Activated T-cell treated with anti-CD3 and anti-CD28 coated beads for 48 hours (primary cell): Measurements from ENCODE around the gene FZD1.
"Not testable (repeated sequence)": the region's sequence is repeated elsewhere in the genome, so short reads cannot be mapped to it uniquely, and the experiment has no call there.

ENCODE experiments used
- DNase-seq: peaks from one replicate; pipeline ENCODE4 v3.0.0-alpha.2; 2020; ENCODE audit warnings: low read depth

The FZD1 gene

GRCh38 chr7:91297939-91298338, 33.7 kb downstream of the FZD1 start:
- DNase-seq = no peak

DNA sequence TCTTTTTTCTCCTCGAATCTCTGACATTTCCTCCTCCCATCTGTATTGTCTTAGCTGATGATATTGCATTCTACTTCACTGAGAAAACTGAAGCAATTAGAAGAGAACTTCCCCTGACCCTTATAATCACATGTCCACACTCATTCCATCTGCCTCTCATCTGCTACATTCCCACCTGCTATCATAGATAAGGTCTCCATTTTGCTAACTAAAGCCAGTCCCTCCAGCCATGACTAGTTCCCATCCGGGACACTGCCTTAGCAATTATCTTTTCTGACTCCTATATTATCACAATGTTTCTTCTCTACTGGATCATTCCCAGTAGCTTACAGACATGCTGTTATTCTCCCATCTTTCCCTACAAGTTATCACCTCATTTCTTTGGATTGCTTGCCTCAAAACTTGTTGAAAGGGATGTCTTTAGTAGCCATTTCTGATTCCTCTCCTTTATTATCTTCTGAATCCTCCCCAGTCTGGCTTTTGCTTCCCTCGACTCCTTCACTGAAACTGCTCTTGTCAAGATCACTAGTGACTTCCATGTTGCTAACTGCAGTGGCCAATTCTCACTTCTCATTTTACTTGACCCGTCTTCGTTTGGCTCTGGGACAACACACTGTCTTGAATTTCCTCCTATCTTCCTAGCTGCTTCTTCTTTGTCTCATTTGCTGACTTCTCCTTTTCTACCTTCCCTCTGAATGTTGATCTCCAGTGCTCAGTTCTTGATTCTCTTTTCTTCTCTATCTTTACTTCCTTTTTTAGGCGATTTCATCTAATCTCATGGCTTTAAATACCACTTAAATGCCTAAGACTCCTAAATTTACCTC, 35.9 kb downstream of the FZD1 start:
- no peak for DNase-seq

GRCh38 chr7:91302794-91303193, 38.6 kb downstream of the FZD1 start:
- no peak for DNase-seq

DNA sequence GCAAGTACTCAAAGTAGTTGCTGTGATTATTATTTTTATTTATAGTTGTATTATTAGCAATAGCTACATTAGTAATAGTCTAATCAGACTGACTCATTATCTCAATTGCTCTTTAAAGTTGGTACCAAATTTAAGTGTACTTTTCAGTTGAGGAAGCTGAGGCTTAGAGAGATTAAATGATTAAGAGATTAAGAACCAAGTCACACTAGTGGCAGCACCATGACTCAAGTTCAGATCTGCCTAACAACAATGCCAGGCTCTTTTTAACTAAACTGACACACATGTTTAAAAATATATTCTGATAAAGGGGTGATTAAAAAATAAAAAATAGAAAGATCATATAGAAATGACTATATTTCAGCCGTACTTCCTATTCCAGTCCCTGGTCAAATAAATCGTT, 42.0 kb downstream of the FZD1 start:
- no peak for DNase-seq

DNA sequence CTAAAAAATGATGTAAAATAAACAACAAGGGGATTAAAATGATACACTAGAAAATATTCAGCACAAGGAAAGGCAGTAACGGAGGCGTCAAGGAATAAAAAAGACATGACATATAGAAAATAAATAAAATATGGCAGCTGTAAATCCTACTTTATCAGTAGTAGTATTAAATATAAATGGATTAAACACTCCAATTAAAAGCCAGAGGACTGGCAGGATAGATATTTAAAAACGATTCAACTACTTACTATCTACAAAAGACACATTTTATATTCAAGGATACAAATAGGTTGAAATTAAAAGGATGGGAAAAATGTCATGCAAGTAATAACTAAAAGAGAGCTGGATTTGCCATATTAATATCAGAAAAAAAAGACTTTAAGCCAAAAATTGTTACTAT, 43.2 kb downstream of the FZD1 start:
- DNase-seq = no peak

DNA sequence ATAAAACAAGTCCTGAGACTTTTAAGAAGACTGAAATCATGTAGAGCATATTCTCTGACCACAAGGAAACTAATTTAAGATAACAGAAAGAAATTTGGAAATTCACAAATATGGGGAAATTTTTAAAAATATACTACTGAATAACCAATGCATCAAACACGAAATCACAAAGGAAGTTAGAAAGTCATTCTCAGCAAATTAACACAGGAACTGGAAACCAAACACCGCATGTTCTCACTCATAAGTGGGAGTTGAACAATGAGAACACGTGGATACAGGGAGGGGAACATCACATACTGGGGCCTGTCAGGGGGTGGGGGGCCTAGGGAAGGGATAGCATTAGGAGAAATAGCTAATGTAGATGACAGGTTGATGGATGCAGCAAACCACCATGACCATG, 44.0 kb downstream of the FZD1 start:
- DNase-seq = not testable (repeated sequence)

DNA sequence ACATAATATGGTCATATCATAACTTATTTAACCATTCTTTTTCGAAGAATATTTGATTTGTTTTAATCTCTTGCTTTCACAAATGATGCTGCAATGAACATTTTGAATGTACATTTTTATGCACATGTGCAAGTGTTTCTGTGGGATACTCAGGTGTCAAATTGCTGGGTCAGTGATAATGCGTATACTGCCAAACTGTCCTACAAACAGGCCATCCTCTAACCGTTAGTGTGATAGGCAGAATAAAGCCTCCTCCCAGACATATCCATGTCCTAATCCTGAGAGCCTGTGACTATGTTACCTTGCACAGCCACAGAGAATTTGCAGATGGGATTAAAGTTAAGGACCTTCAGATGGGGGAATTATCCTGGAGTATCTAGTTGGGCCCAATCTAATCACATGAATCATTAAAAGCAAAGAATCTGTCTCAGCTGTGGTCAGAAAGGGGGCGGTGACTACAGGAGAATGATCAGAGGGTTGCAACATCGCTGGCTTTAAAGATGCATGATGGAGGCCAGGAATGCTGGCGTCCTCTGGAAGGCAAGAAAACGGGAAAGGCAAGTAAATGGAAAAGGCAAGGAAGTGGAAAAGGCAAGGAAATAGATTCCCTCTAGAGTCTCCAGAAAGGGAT, 46.7 kb downstream of the FZD1 start:
- DNase-seq = no peak

GRCh38 chr7:91311839-91312238, 47.6 kb downstream of the FZD1 start:
- no peak for DNase-seq

DNA sequence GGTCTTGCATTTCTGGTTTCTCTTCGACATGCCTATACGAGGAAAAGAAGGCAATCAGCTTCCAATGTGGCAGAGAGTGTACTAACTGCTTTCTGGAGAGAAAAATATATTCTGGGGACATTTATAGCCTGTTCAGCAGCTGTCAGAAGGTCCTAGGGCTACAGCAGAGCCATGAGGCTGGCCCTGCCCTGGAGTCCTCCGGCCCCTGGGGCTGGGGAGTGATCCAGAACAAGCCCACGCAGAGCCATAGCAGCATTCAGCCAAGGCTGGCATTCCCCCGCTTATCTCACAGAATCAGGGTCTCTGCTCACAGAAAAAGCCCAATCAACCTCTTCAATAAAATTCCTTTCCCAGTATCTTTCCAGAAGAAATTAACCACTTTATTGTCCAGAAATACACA, 48.9 kb downstream of the FZD1 start:
- no peak for DNase-seq

DNA sequence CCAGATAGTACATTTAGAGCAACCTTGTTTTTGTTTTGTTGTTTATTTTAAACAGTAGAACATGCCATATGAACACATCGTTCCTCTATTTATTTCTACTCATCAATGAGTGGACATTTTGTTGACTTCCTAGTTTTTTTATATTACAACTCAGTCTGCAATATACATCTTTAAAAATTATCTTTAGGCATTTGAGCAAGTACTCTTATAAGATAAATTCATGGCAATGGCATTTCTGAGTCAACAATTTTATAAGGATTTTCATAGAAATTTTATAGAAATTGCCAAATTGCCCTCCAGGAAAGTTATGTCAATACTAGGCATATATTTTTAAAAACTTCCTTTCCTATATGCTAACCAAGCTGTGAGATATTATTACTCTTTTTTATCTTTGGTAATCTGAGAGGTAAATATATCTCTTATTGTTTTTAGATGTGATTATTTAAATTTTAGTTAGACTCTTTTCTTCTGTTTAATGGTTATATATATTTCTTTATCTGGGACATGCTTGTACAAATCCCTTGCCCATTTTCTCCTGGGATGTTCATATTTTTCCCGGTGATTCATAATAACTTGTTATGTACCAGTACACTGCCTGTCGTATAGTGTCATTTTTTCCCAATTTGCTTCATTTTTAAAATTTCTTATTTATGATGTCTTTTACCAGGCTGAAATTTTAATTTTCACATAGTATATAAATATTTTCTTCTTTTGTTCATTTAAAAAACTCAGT, 50.5 kb downstream of the FZD1 start:
- no peak for DNase-seq

GRCh38 chr7:91316426-91316825, 52.2 kb downstream of the FZD1 start:
- no peak for DNase-seq

- DNase-seq = no peak
These were observed 55.1 kb downstream of the FZD1 start for GRCh38 chr7:91319351-91319750.

DNA sequence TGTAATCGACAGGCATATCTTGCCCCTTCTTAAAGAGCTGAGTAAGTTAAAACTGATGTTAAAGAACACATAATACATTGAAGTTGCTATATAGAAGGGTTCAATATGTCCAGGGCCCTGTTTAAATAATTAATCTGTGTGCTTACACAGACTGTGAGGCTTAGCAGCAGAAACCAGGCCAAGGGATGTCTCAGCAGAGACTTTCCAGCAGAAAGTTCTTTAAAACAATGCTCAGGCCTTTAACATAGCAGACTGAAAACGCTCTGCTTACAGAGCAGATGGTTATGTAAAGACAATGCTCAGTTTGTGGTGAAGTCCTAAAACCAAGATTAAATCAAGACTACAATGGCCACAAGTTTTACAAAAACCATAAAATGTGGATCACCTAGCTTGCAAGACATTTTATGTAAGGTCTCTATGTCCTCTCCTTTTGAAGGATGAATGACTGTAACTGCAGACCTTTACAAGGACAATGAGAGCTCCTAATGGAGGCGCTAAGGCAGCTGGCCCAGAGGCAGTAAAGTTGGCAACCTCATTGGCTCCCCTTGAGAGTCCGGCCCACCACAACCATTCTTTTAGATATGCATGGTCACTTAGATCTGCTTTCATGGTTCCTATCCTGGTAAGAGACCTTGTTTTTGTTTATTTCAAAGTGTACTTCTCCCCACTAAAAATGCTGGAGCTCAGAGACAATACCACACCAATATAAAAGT, 56.3 kb downstream of the FZD1 start:
- DNase-seq = no peak
